Thyroid gland (tissue), 4 donors: ENCODE measurements around the gene IL6R.
"Not testable (repeated sequence)": the region's sequence is repeated elsewhere in the genome, so short reads cannot be mapped to it uniquely, and the experiment has no call there.

Experiments
- CTCF ChIP-seq, 6 experiments: fragments of 200-600 bp in 3 of 6; fragments of 450-650 bp in 3 of 6; sonication (generic) in 3 of 6; IDR thresholded peaks; one replicate each; pipeline ENCODE4 v1.5.1; 2016 to 2019; ENCODE audit warnings: antibody characterized with exemption in 6 of 6, mild to moderate bottlenecking in 2 of 6, inconsistent platforms in 1 of 6, moderate library complexity in 1 of 6
- POLR2A ChIP-seq, 2 donors: fragments of 450-650 bp; IDR thresholded peaks; one replicate each; pipeline ENCODE4 v1.6.1; 2017; ENCODE audit warnings: antibody characterized with exemption in 2 of 2, mild to moderate bottlenecking in 2 of 2, moderate library complexity in 1 of 2

- not testable (repeated sequence) for TF ChIP-seq CTCF, POLR2A (IDR thresholded peaks at IDR 0.05)
These were observed 81.6 kb downstream of the IL6R start for GRCh38 chr1:154486756-154487155.
